CD4-positive, alpha-beta T cell treated with Interleukin-4 for 1 hour (primary cell): Measurements from ENCODE around the gene FAM227B.
A peak's percentile ranks its signal among the peaks of the same experiment; 100 is the strongest.
"Not testable (repeated sequence)": the region's sequence is repeated elsewhere in the genome, so short reads cannot be mapped to it uniquely, and the experiment has no call there.

Experiments used
- DNase-seq, 2 donors: peaks; one replicate each; pipeline ENCODE4 v3.0.0-alpha.2; 2020 to 2022

Gene FAM227B

GRCh38 chr15:49430046-49430445, 190.6 kb downstream of the FAM227B start:
- DNase-seq: no peak

GRCh38 chr15:49428409-49429095, 192.1 kb downstream of the FAM227B start:
- DNase-seq: no peak

DNA sequence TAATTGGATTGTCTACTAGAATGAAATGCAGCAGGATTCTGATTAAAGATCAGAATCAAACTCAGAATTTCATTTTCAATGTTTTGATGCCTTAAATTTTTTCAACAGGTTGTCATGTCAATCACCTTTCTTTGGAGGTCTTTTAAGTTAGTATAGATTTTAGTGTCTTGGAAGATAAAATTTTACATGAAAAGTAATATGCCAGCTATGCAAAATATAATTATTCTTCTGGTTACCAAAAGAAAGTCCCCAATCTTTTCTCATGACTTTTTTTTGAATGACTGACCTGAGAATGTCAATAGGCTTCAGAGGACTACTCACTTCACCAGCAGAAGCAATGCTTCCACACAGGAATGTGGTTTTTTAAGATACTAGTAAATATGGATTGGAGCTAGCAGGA, 193.2 kb downstream of the FAM227B start:
- no peak for DNase-seq

DNA sequence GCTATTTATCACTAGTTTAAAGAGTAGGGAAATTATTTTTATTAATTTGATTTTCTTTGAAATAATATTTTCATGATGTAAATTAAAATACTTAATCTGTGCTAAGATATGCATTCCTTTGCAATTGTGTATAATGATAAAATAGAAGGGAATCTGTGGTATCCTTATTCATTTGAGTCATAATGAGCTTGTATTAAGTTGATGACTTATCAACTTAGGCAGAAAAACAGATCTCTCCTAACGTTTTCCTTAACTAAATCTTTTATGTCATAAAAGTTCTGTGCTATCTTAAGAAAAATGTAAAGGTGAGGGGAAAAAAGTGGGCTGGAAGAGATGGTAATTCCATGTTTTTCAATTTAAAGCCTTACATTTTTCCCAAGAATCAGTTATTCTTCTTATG, 195.7 kb downstream of the FAM227B start:
- DNase-seq: no peak

DNA sequence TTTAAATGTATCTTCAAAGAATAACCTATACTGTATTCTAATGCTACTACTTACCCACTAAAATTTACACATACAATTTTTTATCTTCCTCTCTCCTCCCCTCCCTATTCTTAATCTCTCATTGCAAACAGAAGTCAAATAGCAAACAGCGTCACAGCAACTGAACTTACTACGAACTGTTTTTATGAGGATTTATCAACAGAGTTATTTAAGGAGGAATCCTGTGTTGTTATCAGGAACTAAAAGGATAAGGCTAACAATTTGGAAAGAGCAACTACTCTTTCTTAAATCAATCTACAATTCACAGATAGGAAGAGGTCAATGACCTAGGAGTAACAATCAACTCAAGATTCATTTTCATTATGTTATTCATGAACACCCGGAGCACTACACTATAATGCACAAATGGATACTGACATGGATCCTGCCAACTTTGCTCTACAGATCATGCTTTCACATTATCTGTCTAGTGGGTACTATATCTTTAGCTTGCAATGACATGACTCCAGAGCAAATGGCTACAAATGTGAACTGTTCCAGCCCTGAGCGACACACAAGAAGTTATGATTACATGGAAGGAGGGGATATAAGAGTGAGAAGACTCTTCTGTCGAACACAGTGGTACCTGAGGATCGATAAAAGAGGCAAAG, 196.6 kb downstream of the FAM227B start:
- DNase-seq: no peak

- no peak for DNase-seq
Observed at GRCh38 chr15:49423021-49423420, 197.6 kb downstream of the FAM227B start, which contains the start of gene FGF7. Gene FGF7, plus strand, starts transcription at chr15:49423242. Its CDS starts 1,056 bp downstream, at chr15:49424298.

GRCh38 chr15:49421991-49422390, 198.6 kb downstream of the FAM227B start:
- peak; percentile 32 to 69 for DNase-seq

DNA sequence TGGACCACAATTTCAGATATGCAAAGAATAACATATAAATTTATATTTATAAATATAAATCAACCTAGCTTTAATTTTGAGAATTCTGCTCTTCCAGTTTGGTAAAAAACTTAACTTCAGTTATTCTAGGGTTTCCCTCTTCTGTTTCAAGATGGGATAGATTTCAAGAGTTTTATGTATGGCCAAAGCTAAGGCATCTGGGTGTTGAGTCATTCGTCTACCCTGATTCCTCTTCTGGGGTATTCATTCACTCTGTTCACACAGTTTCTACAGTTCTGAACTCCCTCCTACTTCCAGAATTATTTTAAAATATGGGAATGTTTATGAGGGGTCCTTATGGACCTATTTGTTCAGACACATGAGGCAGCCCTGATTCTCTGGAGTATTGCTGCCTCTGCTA, 201.8 kb downstream of the FAM227B start:
- no peak for DNase-seq

- no peak for DNase-seq
Observed at GRCh38 chr15:49415638-49416037, 205.0 kb downstream of the FAM227B start.

GRCh38 chr15:49415149-49415548, 205.5 kb downstream of the FAM227B start:
- DNase-seq: no peak

- no peak for DNase-seq
Observed at GRCh38 chr15:49412797-49413196, 207.8 kb downstream of the FAM227B start.

DNA sequence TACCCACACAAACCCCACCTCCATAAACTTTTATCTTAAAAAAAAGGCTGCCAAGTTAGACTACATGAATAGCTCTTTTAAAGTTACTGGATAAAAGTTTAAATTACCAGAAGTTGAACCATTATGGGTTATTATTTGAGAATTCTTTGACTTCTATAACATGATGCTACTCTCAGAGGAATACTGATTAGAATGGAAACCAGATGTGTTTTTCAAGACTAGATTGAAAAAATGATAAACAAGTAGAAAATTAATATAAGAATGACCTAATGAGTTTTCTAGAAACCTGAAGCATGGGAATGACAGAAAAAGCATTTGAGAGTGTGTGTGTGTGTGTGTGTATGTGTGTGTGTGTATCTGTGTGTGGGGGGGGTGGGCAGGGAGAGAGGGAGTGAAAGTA, 210.0 kb downstream of the FAM227B start:
- DNase-seq: no peak

GRCh38 chr15:49406352-49407118, 214.1 kb downstream of the FAM227B start:
- no peak for DNase-seq

DNA sequence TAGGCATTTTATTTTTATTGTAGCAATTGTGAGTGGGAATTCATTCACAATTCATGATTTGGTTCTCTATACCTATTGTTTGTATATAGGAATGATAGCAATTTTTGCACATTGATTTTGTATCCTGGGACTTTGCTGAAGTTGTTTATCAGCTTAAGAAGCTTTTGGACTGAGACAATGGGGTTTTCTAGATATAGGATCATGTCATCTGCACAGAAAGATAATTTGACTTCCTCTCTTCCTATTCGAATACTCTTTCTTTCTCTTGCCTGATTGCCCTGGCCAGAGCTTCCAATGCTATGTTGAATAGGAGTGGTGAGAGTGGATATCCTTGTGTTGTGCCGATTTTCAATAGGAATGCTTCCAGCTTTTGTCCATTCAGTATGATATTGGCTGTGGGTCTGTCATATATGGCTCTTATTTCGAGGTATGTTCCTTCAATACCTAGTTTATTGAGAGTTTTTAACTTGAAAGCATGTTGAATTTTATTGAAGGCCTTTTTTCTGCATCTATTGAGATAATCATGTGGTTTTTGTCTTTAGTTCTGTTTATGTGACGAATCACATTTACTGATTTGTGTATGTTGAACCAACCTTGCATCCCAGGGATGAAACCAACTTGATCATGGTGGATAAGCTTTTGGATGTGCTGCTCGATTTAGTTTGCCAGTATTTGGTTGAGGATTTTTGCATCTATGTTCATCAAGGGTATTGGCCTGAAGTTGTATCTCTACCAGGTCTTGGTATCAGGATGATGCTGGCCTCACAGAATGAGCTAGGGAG, 217.9 kb downstream of the FAM227B start:
- not testable (repeated sequence) for DNase-seq

DNA sequence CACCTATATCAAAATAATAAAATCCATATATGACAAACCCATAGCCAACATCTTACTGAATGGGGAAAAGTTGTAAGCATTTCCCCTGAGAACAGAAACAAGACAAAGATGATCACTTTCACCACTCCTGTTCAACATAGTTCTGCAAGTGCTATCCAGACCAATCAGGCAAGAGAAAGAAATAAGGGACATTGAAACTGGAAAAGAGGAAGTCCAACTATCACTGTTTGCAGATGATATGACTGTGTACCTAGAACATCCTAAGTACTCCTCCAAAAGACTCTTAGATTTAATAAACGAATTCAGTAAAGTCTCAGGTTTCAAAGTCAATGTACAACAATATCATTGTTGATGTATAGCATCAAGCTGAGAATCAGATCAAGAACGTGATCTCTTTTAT, 233.1 kb downstream of the FAM227B start:
- DNase-seq: no peak

DNA sequence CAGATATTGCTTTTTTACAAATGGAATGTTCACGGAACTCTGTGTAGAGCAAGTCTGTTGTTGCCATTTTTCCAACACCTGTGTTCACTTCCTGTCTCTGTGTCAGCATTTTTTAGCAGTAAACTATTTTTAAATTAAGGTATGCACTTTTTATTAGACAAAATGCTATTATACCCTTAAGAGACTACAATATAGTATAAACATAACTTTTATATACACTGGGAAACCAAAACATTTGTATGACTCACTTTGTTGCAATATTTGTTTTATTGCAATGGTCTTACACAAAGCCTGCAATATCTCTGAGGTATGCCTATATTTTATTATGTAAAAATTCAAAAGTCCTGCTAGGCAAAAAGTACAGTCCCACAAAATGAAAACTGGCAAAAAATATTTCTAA, 237.4 kb downstream of the FAM227B start:
- no peak for DNase-seq

DNA sequence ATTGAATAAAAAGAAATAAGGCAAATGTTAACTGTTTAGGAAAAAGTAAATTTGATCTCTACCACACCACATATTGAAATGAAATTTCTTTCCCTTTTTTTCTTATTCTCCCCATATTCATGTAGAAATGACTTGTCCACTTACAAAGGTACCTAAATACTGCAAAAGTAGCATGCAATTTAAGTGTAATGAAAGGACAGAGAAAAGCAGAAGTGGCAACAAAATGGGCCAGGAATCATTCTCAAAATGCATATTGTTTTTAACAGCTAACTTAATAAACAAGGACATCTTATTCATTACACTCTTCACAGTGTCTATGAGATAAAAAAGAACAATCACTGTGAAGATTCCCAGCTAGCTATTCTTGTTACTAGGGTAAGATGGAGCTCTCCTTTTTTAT, 238.2 kb downstream of the FAM227B start:
- no peak for DNase-seq

- DNase-seq: no peak
Observed at GRCh38 chr15:49380912-49381311, 239.7 kb downstream of the FAM227B start.

- DNase-seq: no peak
Observed at GRCh38 chr15:49379996-49380395, 240.6 kb downstream of the FAM227B start.

DNA sequence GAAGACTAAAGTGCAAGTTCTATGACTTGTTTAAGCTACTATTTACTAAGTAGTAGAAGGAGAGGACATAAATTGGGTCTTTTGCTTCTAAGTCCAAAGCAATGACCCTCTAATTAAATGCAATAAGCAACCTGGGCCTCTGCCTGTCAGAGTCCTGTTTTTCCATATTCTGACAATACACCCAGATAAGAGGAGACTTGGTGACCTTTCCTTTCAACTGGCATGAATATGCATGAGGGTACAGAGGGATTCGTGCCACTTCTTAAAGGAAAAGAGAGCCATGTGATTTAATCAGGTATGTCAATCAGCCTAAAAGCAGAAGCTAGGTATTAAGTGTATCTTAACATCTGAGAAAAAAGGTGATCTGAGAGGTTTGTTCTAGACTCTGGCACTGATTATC, 248.3 kb downstream of the FAM227B start:
- no peak for DNase-seq

DNA sequence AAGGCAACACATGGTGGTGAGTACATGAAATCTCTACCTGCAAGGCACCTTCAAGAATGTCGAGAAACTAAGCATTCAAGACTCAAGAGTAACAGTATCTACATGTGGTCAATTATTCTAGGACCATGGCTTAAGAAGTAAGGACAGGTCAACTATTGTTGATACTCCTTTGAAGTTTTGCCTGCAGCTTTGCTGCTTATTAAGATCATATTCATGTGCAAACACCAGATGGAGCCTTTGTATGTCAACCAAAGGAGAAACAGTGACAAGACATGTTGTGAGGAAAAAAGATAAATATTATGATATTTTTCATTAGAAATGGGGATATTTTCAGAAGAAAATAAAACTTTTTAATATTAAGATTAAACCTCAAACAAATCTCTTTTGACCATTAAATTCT, 249.8 kb downstream of the FAM227B start:
- DNase-seq: no peak

DNA sequence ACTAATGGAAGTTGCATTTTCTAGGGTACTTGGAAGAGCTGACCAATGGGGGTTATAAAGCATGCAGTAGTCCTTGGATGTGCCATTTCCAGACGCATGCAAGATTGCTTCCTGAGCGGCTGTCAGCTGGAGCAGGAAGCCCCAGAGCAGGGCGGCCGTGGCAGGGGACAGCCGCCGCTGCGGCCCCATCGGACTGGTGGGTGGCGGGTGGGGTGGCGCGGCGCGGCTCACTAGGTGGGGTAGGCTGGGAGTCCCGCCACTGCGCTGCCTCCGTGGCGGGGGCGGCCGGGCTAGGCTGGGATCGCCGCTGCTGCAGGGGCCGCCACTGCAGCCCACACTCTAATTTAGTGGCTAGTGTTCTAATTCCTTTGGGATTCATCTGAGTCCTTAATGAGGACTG, 254.1 kb downstream of the FAM227B start:
- DNase-seq: no peak

DNA sequence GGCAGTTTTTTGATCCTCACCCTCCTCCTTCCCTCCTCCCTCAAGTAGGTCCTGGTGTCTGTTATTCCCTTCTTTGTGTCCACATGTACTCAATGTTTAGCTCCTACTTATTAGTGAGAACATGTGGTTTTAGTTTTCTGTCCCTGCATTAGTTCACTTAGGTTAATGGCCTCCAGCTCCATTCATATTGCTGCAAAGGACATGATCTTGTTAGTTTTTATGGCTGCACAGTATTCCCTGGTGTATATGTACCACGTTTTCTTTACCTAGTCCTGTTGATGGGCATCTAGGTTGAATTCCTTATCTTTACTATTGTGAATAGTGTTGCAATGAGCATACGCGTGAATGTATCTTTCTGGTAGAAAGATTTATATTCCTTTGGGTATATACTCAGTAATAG, 259.2 kb downstream of the FAM227B start:
- no peak for DNase-seq
